Testis (tissue), 3 donors: Measurements from ENCODE around the gene TRIM7. TPM values are rescaled to one million over a fixed set of nuclear protein-coding genes. Genes with fewer than 3 reads are reported as not detected.

Experiments used
- DNase-seq: peaks from one replicate; pipeline ENCODE4 v3.0.0-alpha.2; 2019
- H3K27ac ChIP-seq, 2 donors: fragments of 200-600 bp; sonication (generic); one replicate each; pipeline ENCODE4 v1.5.1; 2019
- H3K27me3 ChIP-seq: fragments of 200-600 bp; sonication (generic); one replicate; pipeline ENCODE4 v1.5.1; 2019
- H3K36me3 ChIP-seq: fragments of 200-600 bp; sonication (generic); one replicate; pipeline ENCODE4 v1.5.1; 2017; ENCODE audit warnings: low read depth; ENCODE audit errors: missing control alignments
- H3K4me1 ChIP-seq: fragments of 200-600 bp; sonication (generic); one replicate; pipeline ENCODE4 v1.5.1; 2019
- H3K4me3 ChIP-seq, 2 donors: fragments of 200-600 bp; sonication (generic); one replicate each; pipeline ENCODE4 v1.5.1; 2017 to 2019
- H3K9me3 ChIP-seq: fragments of 200-600 bp; sonication (generic); one replicate; pipeline ENCODE4 v1.5.1; 2017
- POLR2A ChIP-seq: fragments of 450-650 bp; IDR thresholded peaks from one replicate; pipeline ENCODE4 v1.6.1; 2017; ENCODE audit warnings: antibody characterized with exemption, mild to moderate bottlenecking, moderate library complexity
- WGBS, 2 donors: methylation state at CpG; one replicate each; pipeline ENCODE4 v1.1.5; 2018; 5-methylcytosine and 5-hydroxymethylcytosine counted together
- intact Hi-C: fragments of 100-400 bp; cut with DNase I; formaldehyde crosslinking; loops from one replicate; pipeline ENCODE4 v1.15.1; 2023; ENCODE audit warnings: low total_unique reads
- polyA plus RNA-seq: library from polyadenylated mRNA; stranded (reverse); fragments of 350-450 nt; fragmentation: Illumina TruSeq; extraction: RNeasy Lipid Tissue Mini Kit (QIAGEN cat#74804); gene quantifications from one replicate; pipeline ENCODE4 v1.2.3, GENCODE V29; 2014; ENCODE audit warnings: low read depth, low replicate concordance; ENCODE audit not compliant: insufficient read depth
- total RNA-seq, 2 donors: library from RNA; depleted of rRNA; stranded (reverse); fragments of >200 nt; gene quantifications; one replicate each; pipeline ENCODE4 v1.2.3, GENCODE V29; 2016
- TF ChIP-seq, protein P1 (sequence below), 3 experiments: fragments of 450-650 bp in 2 of 3; fragments of 200-600 bp in 1 of 3; sonication (generic) in 1 of 3; IDR thresholded peaks; one replicate each; pipeline ENCODE4 v1.5.1; 2016 to 2019; ENCODE audit warnings: antibody characterized with exemption in 3 of 3, mild to moderate bottlenecking in 2 of 3, moderate library complexity in 1 of 3

The TRIM7 gene
- total and polyA plus RNA-seq, 3 donors from 2014 or later, result 0.43 to 0.87 (median 0.47) TPM

DNA sequence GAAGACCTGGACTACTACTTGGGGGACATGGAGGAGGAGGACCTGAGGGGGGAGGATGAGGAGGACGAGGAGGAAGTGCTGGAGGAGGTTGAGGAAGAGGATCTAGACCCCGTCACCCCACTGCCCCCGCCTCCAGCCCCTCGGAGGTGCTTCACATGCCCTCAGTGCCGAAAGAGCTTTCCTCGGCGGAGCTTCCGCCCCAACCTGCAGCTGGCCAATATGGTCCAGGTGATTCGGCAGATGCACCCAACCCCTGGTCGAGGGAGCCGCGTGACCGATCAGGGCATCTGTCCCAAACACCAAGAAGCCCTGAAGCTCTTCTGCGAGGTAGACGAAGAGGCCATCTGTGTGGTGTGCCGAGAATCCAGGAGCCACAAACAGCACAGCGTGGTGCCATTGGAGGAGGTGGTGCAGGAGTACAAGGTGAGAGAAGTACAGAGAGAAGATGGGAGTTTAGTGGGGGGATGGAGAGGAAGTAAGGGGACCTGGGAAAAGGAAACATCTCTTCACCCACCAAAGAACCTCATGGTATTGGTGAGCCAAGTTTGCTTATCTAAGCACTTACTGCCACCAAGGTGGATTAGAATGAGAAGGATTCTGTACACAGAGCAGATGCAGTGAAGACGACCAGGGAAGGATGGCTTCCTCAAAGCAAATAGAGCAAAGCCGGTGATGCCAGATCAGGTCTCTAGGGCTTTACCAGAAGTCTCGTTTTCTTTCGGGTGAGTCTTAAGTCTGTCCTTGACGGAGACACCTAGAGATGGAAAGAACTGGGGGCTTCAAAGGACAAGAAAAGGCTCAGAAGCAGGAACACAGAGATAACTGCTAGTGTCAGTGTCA, 19.6 kb upstream of the TRIM7 start:
- H3K4me3 ChIP-seq, result peak overlapping the region; percentile 89 to 96
- no peaks in the 10 kb centered on the region for H3K9me3 ChIP-seq
- TF ChIP-seq, protein P1, sequence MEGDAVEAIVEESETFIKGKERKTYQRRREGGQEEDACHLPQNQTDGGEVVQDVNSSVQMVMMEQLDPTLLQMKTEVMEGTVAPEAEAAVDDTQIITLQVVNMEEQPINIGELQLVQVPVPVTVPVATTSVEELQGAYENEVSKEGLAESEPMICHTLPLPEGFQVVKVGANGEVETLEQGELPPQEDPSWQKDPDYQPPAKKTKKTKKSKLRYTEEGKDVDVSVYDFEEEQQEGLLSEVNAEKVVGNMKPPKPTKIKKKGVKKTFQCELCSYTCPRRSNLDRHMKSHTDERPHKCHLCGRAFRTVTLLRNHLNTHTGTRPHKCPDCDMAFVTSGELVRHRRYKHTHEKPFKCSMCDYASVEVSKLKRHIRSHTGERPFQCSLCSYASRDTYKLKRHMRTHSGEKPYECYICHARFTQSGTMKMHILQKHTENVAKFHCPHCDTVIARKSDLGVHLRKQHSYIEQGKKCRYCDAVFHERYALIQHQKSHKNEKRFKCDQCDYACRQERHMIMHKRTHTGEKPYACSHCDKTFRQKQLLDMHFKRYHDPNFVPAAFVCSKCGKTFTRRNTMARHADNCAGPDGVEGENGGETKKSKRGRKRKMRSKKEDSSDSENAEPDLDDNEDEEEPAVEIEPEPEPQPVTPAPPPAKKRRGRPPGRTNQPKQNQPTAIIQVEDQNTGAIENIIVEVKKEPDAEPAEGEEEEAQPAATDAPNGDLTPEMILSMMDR (IDR thresholded peaks at IDR 0.05), result no peak
- TF ChIP-seq POLR2A, result no peak
- peak overlapping the region in 1 of 2 donors; percentile 90 for H3K27ac ChIP-seq
- no peaks in the 10 kb centered on the region for H3K27me3 ChIP-seq
- intact Hi-C loops, result no loop called here
- no peaks in the 10 kb centered on the region for H3K36me3 ChIP-seq
- no peaks in the 10 kb centered on the region for H3K4me1 ChIP-seq
- WGBS, 2 donors, result 53 to 55% methylated on average over 21 to 22 of the region's 22 CpGs
- DNase-seq, result no peak

DNA sequence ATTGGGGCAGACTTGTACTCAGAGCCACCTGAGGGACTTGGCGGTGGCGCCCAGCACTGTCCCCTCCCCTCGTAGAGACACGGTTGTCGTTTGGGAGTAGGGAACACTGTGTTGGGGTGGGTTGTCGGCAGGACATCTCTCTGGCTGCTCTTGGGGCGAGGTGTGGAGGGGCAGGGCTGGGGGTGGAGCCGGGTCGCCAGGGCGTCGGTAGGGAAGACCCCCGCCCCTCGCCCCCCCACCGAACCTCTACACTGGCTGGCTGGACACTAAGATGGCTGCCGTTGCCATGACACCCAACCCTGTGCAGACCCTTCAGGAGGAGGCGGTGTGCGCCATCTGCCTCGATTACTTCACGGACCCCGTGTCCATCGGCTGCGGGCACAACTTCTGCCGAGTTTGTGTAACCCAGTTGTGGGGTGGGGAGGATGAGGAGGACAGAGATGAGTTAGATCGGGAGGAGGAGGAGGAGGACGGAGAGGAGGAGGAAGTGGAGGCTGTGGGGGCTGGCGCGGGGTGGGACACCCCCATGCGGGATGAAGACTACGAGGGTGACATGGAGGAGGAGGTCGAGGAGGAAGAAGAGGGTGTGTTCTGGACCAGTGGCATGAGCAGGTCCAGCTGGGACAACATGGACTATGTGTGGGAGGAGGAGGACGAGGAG, 18.9 kb upstream of the TRIM7 start:
- Histone ChIP-seq H3K4me1 (no peaks in the 10 kb centered on the region), H3K4me3 (peak overlapping the region; percentile 89 to 96), H3K36me3 (no peaks in the 10 kb centered on the region), H3K9me3 (no peaks in the 10 kb centered on the region), H3K27ac (peak overlapping the region; percentile 90 to 96), H3K27me3 (no peaks in the 10 kb centered on the region)
- 0 to 1% methylated on average over 25 to 28 of the region's 31 CpGs for WGBS, 2 donors
- no peak for TF ChIP-seq POLR2A
- TF ChIP-seq, protein P1 (IDR thresholded peaks at IDR 0.05), result no peak
- intact Hi-C loops, result no loop called here
- peak; percentile 66 for DNase-seq

DNA sequence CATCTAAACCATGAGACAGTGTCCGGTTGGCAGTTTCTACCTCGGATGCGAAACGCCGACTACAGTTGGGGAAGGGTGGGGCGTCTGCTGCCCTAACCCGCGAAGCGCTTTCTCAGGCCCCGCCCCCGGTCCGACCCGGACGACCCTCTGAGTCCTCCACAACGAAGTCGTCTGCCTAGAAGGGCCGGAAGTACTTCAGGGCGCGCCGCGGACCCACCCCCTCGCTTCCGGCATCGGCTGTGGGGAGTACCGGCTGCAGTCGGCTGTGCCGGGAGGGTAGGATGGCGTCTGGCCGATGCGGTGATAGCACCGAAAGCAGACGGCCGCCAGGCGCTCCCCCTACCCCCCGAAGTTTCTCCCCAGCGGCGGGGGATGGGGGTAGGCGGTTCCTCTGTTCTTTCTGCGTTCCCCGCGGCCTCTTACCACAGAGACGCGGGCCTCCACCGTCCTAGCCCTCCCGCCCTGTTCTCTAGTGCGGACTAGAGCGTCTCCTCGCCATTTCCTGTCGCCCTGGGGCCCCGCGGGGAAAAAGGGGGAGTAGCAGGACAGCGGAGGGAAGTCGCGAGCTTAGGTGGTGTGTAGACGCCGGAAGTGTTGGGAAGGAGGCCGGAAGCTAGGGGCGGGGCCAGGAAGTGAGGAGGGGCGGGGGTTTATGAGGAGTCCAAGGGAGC, 18.2 kb upstream of the TRIM7 start, which contains the start of gene TRIM41:
Gene TRIM41 (plus strand): TSS at position 224 of the 671 bp plus-strand sequence. CDS start 719 bp downstream, outside the sequence.
- WGBS, 2 donors, result 0 to 1% methylated on average over 20 to 59 of the region's 59 CpGs
- intact Hi-C loops, result no loop called here

DNA sequence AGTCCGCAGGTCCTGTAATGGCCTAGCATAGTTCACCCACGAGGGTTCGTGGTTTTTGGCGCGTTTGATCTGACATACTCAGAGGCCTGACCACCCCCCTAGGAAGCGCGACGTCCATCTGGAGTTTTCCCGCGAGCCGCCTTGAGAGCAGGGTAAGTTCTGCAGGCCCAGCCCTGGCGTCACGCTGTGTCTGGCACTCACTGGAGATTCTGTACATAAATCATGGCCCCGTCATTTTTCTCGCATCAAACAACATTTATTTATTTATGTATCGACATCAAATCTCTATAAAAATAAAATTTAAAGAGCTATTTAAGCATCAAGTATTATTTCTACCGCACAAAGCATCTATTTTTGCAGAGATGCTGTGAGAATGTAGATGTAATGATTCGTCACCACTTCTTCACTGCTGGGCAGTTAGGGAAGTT, 17.6 kb upstream of the TRIM7 start:
- WGBS, 2 donors, result 0% methylated on average over 17 to 18 of the region's 18 CpGs
- H3K36me3 ChIP-seq, result no peaks in the 10 kb centered on the region
- no peaks in the 10 kb centered on the region for H3K27me3 ChIP-seq
- H3K4me1 ChIP-seq, result no peaks in the 10 kb centered on the region
- H3K27ac ChIP-seq, result peak overlapping the region; percentile 90 to 96
- TF ChIP-seq, protein P1 (IDR thresholded peaks at IDR 0.05), result peak in 2 of 3 experiments; percentile 3 to 8
- TF ChIP-seq POLR2A, result no peak
- DNase-seq, result no peak
- no peaks in the 10 kb centered on the region for H3K9me3 ChIP-seq
- intact Hi-C loops, result no loop called here
- peak overlapping the region; percentile 89 to 96 for H3K4me3 ChIP-seq

More for the DNA sequence above, 18.2 kb upstream of the TRIM7 start, which contains the start of gene TRIM41:
- Histone ChIP-seq H3K4me1 (no peaks in the 10 kb centered on the region), H3K9me3 (no peaks in the 10 kb centered on the region), H3K27ac (peak within 1 kb of the TSS; percentile 90 to 96), H3K36me3 (no peaks in the 10 kb centered on the region), H3K27me3 (no peaks in the 10 kb centered on the region), H3K4me3 (peak within 1 kb of the TSS; percentile 89 to 96)
- TF ChIP-seq, protein P1 (IDR thresholded peaks at IDR 0.05), result no peak
- TF ChIP-seq POLR2A, result peak; percentile 7
- DNase-seq, result peak; percentile 98
